Astrocyte of the cerebellum (primary cell): ENCODE measurements around the gene CIAO1.

Experiments used
- DNase-seq: peaks from one replicate; pipeline ENCODE4 v3.0.0-alpha.2; 2011; ENCODE audit warnings: low read depth
- H3K4me3 ChIP-seq: 2 replicates; pipeline ENCODE4 v1.5.1; 2011; ENCODE audit warnings: mild to moderate bottlenecking, low read depth, low read length, moderate library complexity
- in situ Hi-C: cut with HindIII; loops from 2 replicates; pipeline ENCODE4 v1.10.0; 2017; ENCODE audit warnings: low sequenced_read_pairs
- TF ChIP-seq, protein P1 (sequence below): IDR thresholded peaks from 2 replicates; pipeline ENCODE4 v1.5.1; 2012; ENCODE audit warnings: low read length, low read depth, moderate library complexity, mild to moderate bottlenecking; ENCODE audit errors: missing control alignments

CIAO1 gene

DNA sequence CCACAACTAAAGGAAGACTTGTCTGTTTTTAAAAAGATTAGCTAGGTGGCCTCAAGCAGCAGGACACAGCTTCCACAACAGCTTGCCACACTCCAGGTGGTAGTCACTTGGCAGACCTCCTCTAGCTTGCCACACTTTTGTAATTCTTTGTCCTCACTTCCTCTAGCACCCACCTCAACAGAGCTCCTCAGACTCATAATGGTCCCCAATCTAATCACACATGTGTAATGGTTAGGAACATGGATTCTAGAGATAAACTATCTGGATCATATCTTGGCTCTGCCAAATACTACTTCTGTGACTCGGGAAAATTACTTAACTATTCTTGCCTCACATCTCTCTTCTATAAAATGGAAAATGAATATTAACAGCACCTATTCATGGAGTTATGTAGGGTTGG lies 35.8 kb downstream of the CIAO1 start:
- TF ChIP-seq, protein P1, sequence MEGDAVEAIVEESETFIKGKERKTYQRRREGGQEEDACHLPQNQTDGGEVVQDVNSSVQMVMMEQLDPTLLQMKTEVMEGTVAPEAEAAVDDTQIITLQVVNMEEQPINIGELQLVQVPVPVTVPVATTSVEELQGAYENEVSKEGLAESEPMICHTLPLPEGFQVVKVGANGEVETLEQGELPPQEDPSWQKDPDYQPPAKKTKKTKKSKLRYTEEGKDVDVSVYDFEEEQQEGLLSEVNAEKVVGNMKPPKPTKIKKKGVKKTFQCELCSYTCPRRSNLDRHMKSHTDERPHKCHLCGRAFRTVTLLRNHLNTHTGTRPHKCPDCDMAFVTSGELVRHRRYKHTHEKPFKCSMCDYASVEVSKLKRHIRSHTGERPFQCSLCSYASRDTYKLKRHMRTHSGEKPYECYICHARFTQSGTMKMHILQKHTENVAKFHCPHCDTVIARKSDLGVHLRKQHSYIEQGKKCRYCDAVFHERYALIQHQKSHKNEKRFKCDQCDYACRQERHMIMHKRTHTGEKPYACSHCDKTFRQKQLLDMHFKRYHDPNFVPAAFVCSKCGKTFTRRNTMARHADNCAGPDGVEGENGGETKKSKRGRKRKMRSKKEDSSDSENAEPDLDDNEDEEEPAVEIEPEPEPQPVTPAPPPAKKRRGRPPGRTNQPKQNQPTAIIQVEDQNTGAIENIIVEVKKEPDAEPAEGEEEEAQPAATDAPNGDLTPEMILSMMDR, result no peak
- no peak for DNase-seq
- in situ Hi-C loops, result no loop called here
- H3K4me3 ChIP-seq, result no peak overlapping the region

DNA sequence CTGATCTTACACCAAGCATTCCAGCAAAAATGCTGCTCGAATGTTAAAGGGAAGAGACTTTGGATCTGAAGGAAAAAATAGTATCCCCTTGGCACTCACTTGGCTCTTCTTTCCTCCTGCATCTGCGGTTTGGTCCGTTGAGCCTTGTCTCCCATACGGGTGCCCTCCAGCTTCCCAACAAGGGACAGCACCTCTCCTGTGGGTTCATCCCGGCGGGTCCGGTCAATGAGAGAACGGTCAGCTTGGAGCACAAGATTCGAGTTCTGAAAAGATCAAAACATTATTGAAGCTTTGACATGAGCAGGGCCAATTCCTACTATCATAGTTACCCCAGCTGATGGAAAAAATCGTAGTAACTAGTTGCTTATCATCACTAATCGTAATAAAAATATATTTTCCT lies 38.6 kb downstream of the CIAO1 start:
- peak overlapping the region; percentile 99 for H3K4me3 ChIP-seq
- no peak for DNase-seq
- TF ChIP-seq, protein P1, result no peak
- in situ Hi-C loops, result no loop called here

DNA sequence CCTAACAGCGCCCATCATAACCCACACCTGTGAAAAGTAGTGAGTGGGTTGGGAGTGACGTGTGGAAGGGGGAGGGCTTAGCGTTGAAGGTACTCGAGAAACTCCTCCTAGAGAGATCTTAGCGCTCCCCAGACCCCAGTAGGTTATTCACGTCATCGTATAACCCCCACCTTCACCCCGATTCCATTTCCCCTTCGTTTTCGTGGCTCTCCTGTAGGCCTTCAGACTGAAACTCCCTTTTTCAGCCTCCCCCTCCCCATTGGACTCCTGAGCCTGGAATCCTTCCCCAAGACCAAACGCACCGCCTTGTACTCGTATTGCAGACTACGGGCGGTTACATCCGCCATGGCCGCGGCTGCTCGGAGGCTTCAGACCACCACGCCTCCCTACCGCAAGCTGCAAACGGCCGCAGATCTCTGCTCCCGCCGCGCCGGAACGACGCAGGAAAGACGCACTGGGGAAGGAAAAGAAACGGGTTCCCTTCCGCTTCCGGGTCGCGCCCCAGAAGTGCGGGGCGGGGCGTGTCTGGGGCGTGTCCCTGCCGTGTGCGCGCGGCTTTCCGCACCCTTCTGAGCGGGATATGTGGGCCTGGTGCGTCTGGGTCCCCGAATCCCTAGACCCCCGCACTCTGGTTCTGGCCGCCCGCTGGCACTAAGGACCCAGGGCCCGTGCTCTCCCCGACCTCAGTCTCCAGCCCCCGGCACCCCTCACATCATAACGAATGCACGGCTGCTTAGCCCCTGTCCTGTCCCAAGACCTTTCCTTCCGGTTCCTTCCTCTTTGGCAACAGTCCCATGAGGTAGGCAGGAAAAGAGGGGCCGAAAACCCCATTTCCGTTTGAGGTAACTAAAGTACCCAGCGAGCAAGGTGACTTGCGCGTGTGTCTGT lies 39.3 kb downstream of the CIAO1 start, which contains the start of gene SNRNP200:
SNRNP200 (minus strand) TSS at position 456 of the 888 bp plus-strand sequence; CDS start at position 347, 109 bp downstream.
- TF ChIP-seq, protein P1, result no peak
- in situ Hi-C loops, result no loop called here
- peak; percentile 27 for DNase-seq
- H3K4me3 ChIP-seq, result peak within 1 kb of the TSS; percentile 99

DNA sequence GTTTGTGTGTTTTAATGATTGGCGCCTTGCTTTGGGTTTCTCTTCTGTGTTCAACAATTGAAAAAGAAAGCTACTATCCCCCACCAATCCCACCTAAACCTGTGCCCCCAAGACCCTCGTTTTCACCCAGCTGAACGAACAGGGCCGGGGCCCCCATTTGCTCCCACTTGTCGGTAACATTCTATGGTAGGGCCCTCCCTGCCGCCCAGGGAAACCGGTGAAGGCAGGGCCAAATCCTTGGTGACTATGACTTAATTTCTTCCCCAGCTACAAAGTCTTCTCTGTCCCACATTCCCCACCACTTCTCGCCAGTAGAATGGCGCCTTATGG lies 39.9 kb downstream of the CIAO1 start:
- peak overlapping the region; percentile 99 for H3K4me3 ChIP-seq
- TF ChIP-seq, protein P1, result no peak
- no peak for DNase-seq
- in situ Hi-C loops, result no loop called here

DNA sequence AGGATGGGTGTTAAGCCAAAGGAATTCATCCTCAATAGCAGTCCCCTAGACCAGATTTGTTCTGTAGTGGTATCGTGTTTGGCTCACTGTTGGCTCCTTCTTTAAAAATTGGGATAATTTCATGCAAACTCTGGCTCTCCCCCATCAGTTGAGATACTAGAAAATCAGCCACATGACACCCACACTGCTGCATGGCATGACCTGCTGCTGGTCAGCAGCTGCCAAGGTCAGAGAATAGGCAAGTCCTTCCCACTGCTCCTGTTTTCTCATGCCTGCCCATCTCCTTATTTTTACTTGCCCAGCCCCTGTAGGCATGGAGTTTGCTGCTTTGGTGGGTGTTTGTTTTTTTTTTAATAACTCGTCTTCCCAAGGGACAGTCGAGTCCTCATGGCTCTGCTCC lies 40.3 kb downstream of the CIAO1 start:
- in situ Hi-C loops, result no loop called here
- H3K4me3 ChIP-seq, result peak overlapping the region; percentile 99
- DNase-seq, result no peak
- TF ChIP-seq, protein P1, result no peak

DNA sequence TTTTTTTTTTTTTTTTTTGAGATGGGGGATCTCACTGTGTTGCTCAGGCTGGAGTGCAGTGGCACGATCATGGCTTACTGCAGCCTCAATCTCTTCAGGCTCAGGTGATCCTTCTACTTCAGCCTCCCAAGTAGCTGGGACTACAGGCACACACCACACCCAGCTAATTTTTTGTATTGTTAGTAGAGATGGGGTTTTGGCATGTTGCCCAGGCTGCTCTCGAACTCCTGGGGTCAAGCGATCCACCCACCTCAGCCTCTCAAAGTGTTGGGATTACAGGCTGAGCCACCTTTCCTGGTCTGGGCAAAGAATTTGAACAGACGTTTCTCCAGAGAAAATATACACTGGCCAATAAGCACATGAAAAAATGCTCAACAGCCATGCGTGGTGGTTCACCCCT lies 42.2 kb downstream of the CIAO1 start:
- in situ Hi-C loops, result no loop called here
- no peak for DNase-seq
- TF ChIP-seq, protein P1, result no peak
- H3K4me3 ChIP-seq, result no peak overlapping the region
